Measurements from ENCODE around the gene TSC22D1.

The TSC22D1 gene

DNA sequence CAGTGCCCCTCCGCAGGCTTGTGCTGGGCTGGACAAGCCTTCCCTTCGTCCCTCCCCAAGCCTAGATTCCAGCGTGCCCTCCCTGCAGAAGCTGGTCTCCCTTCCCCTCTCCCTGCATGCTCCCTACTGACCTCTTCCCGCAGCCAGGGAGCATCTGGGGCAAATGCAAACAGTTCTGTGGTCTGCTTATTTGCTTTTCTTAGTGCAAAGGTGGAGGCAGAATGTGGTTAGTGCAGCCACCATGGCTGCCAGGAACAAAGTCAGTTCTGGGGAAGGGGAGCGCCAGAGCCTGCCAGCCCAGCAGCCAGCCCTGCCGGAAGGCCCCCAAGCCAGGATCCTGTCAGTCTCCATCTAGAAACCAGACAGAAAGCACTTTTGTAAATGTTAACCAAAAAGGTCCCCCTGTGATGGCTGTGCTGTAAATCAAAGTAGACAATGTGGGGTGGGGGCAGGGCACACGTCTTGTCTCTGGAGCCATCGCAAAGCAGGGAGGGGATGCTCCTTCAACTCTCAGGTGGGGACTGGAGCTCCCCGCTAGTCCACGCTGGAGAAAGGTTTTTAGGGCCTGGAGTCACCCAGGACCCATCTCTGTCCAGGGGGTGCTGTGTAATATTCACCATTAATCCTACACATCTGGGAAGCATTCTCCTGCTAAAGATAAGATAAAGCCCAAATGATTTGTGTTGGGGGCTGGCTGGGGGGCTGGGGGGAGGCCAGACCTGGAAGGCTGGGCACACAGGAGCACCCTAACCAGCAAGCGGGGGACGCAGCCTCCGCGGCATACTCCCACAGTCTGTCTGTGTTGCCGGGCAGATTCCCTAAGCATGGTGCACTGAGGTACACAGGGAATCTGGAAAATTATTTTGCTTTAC is 171.6 kb downstream of the TSC22D1 start:
- DNase-seq (ENCODE audit: low spot score): peak; percentile 55

DNA sequence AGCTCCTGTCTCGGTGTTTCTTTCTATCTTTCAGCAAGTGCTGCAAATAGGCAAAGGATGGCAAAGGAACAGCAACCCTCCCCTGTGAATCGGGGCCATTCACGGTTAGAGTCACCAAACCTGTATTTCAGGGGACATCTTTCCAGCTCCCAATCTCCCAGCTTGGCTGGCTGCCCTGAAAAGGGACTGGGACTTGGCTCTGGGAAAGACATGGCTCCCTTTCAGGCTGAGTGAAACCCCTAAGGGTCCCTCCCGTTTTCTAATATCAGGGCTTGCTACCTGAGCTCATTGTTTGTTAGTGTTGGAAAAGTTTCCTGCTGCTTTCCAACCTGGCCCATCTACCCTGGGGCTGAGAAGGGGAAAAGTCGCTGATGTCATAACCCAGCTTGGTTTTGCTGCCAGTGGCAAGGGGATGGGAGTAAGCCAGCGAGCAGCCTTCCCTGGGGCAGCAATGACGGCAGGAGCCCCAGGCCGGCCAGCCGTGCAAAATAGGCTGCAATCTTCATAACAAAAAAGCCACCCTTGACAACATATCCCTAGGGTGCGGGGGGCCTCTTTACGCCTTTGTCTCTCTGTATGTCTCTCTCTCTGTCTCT is 172.6 kb downstream of the TSC22D1 start:
- DNase-seq (ENCODE audit: low spot score): peak; percentile 18

- DNase-seq (ENCODE audit: low spot score): peak; percentile 52
Observed at GRCh38 chr13:44402899-44403445, 173.2 kb downstream of the TSC22D1 start.

GRCh38 chr13:44401577-44401976 is 174.6 kb downstream of the TSC22D1 start:
- DNase-seq (ENCODE audit: low spot score): no peak

- no peak for DNase-seq (ENCODE audit: low spot score)
Observed at GRCh38 chr13:44400736-44401135, 175.4 kb downstream of the TSC22D1 start.

- no peak for DNase-seq (ENCODE audit: low spot score)
Observed at GRCh38 chr13:44399074-44399473, 177.1 kb downstream of the TSC22D1 start.

GRCh38 chr13:44398606-44399005 is 177.5 kb downstream of the TSC22D1 start:
- DNase-seq (ENCODE audit: low spot score): no peak

GRCh38 chr13:44397766-44398223 is 178.3 kb downstream of the TSC22D1 start:
- no peak for DNase-seq (ENCODE audit: low spot score)

DNA sequence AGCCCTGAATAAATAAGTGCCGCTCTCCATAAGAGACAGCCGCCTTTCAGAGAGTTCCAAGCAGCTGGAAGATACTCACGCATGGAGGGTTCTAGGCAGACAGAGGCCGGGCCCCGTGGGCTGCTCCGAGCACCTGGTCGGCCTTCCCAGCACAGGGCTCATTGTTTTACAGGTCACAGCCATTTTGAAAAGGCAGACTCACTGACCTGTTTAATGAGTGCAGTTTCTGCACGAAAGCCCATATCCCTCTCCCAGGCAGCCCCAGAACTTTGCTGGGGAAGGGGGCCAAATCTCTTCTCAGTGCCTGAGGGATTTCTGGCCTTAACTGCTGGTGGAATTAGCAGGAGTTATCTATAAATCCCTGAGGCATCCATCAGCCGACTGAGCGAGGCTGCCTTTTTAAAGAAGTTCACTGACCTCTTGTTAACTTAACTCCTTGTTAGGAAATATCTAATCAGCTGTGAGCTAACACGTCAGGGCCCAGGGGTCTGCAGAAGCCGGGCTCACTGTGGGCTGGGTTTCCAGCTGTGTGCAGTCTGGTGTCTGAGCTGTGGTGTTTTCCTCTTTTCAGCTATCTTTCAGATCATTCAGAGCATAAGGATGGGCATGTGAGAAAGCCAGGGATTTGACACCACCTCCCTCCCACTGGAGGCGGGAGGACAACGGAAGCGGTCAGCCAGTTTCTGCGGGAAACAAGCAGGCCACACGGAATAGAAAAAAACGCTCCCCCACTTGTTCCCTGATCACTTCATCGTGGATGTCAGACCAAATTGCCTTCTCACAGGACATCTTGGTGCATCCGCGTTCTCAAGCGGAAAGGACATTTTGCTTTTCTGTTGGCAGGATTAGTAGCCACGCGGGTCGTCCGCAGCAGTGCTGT is 179.2 kb downstream of the TSC22D1 start:
- DNase-seq (ENCODE audit: low spot score): no peak

GRCh38 chr13:44395976-44396694 is 180.0 kb downstream of the TSC22D1 start:
- DNase-seq (ENCODE audit: low spot score): no peak

- no peak for DNase-seq (ENCODE audit: low spot score)
Observed at GRCh38 chr13:44394658-44395057, 181.5 kb downstream of the TSC22D1 start.

- DNase-seq (ENCODE audit: low spot score): peak; percentile 22
Observed at GRCh38 chr13:44393391-44393790, 182.7 kb downstream of the TSC22D1 start.

DNA sequence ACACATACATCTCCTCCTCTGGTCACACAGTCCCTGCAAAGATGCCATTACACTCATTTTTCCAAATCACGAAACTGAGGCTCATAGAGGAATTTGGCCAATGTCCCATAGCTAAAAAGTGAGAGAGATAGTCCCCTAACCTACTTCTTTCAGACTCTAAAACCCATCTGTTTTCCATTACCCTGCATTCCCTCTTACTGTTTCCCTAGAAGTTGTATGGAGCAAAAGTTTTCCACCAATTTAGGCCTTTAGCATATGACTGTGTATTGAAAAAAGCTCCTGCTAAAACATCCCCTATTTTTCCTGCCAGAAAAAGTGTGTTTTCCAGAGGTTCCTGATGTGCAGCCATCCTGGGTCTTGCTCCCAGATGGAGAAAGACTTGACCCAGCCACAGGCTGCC is 186.3 kb downstream of the TSC22D1 start:
- no peak for DNase-seq (ENCODE audit: low spot score)

DNA sequence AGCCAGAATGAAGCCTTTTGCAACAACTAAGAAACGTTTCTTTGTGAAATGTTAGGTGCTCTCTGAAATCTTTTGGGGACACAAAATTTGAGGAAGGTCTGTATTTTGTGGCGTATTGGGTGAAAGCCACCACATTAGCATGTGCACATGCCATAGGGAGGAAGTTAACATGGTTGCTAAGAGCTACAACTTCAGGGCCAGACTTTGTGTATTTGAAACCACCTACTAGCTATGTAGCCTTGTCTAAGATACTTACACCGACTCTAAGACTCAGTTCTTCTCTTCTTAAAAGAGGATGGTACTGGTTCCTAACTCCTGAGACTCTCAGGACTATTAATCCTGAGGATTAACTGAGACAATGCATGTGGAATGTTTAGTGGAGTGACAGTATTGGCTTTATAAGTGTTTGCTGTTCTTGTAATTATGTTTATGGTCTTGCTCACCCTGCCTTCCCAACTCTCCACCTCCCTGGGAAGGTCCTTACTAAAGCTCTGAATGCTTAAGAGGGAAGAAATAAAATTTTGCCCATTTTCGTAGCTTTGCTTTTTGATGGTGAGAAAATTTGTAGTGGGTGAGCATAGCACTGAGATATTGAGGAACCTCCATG is 187.0 kb downstream of the TSC22D1 start:
- DNase-seq (ENCODE audit: low spot score): no peak

DNA sequence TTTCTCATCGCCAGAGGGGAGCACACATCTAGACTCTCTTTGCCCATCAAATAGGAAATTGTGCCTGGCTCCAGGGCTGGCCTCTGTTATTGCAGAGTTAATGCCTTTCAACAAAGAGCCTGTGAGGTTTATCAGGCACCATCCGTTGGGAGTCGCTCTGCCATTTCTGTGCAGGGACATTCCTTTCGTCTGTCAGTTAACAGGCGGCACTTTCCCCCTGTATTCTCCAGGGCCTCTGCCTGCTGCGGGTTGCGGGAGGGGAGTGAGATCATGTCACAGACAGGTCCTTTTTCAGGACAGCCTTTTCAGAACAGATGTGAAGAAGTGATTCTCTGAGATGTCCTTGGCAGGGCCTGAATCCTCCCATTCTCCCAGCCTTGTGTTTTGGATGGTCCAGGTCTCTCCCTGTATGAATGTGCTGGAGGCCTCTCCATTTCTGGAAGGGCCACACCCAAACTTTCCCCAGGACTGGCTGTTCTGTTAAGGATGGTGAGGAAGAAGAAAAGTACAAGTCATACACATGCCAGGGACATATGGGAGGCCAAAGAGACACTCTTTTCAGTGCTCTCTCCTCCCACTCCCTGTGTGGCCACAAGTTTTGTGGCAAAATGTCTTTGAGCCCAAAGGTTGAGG is 187.6 kb downstream of the TSC22D1 start:
- no peak for DNase-seq (ENCODE audit: low spot score)

GRCh38 chr13:44386913-44387556 is 189.1 kb downstream of the TSC22D1 start:
- no peak for DNase-seq (ENCODE audit: low spot score)

GRCh38 chr13:44385847-44386246 is 190.3 kb downstream of the TSC22D1 start:
- DNase-seq (ENCODE audit: low spot score): no peak

DNA sequence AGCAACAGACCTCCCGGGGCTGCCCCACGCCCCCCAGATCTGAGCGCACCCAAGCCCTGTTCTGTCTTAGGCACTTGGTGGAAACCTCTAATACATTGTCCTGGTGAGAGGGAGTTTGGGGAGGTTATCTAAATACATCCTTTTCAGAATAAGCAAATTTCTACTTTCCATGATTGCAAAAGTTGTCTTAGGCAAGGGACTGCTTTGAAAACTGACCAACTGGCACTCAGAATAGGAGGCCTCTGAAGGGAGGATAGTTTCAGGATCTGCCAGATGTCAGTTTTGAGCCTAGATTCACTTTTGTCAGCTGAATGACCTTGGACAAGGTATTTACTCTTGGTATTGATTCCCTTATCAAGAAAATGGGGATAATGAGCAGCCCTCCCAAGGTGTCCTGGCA is 190.7 kb downstream of the TSC22D1 start:
- no peak for DNase-seq (ENCODE audit: low spot score)

DNA sequence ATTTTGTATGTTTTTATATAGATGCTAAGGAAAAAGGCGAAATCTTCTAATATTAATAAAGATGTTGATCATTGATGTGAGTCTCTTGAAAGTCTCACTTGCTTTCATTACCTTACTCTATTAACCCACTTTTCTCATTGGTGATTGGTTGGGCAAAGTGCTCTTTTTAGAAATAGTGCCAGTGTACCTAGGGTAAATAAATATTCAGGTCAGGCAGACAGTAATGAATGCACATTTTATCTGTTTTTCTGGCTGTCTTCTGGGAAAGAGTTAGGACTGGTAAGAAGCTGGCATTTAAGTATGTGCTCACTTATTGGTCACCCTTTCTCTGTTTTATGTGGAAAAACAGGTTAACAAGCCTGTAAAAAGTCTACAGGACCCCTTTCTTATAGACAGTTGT is 191.4 kb downstream of the TSC22D1 start:
- no peak for DNase-seq (ENCODE audit: low spot score)

- DNase-seq (ENCODE audit: low spot score): no peak
Observed at GRCh38 chr13:44383945-44384344, 192.2 kb downstream of the TSC22D1 start.
